BJ (cell line): Measurements from ENCODE around the gene PRKCQ. TPM values are rescaled to one million over a fixed set of nuclear protein-coding genes. Genes with fewer than 3 reads are reported as not detected.

Experiments used
- CTCF ChIA-PET: fragments of 350-600 bp; formaldehyde crosslinking; extraction: SDS; loops from one replicate; lab custom pipeline; 2021; ENCODE audit warnings: antibody characterized with exemption, inconsistent platforms; lab: Yijun Ruan, JAX
- POLR2A ChIA-PET: fragments of 300-600 bp; sonication (Branson Sonifier 250); formaldehyde crosslinking; extraction: SDS; loops from one replicate; lab custom pipeline; 2021; ENCODE audit warnings: antibody characterized with exemption; lab: Charles Lee
- DNase-seq: peaks from one replicate; pipeline ENCODE4 v3.0.0-alpha.2; 2011; ENCODE audit warnings: low read depth
- H3K27me3 ChIP-seq: 2 replicates; pipeline ENCODE4 v1.6.0; 2011; ENCODE audit warnings: low read length; ENCODE audit not compliant: control insufficient read depth, insufficient read depth
- H3K36me3 ChIP-seq: 2 replicates; pipeline ENCODE4 v1.5.1; 2011; ENCODE audit warnings: low read length; ENCODE audit not compliant: control insufficient read depth, insufficient read depth
- H3K4me3 ChIP-seq: 2 replicates; pipeline ENCODE4 v1.5.1; 2011; ENCODE audit warnings: low read depth, mild to moderate bottlenecking, control low read depth, low read length
- polyA plus RNA-seq: library from polyadenylated mRNA; depleted of rRNA; stranded (reverse); fragments of >200 nt; gene quantifications from 2 replicates; pipeline ENCODE4 v1.2.3, GENCODE V29; 2011
- TF ChIP-seq, protein P1 (sequence below): IDR thresholded peaks from 2 replicates; pipeline ENCODE4 v1.5.1; 2011; ENCODE audit warnings: low read depth, mild to moderate bottlenecking, control low read depth, inconsistent platforms, low read length, moderate library complexity; ENCODE audit not compliant: insufficient read depth

The PRKCQ gene
- polyA plus RNA-seq, 1 experiment = 0.06 TPM

GRCh38 chr10:6564367-6564766 is 15.7 kb downstream of the PRKCQ start:
- DNase-seq = no peak
- Histone ChIP-seq H3K4me3 (no peak overlapping the region), H3K36me3 (no peaks in the 10 kb centered on the region), H3K27me3 (no peaks in the 10 kb centered on the region)
- ChIA-PET POLR2A (no interaction called here), CTCF (no interaction called here)
- TF ChIP-seq, protein P1, sequence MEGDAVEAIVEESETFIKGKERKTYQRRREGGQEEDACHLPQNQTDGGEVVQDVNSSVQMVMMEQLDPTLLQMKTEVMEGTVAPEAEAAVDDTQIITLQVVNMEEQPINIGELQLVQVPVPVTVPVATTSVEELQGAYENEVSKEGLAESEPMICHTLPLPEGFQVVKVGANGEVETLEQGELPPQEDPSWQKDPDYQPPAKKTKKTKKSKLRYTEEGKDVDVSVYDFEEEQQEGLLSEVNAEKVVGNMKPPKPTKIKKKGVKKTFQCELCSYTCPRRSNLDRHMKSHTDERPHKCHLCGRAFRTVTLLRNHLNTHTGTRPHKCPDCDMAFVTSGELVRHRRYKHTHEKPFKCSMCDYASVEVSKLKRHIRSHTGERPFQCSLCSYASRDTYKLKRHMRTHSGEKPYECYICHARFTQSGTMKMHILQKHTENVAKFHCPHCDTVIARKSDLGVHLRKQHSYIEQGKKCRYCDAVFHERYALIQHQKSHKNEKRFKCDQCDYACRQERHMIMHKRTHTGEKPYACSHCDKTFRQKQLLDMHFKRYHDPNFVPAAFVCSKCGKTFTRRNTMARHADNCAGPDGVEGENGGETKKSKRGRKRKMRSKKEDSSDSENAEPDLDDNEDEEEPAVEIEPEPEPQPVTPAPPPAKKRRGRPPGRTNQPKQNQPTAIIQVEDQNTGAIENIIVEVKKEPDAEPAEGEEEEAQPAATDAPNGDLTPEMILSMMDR = no peak

DNA sequence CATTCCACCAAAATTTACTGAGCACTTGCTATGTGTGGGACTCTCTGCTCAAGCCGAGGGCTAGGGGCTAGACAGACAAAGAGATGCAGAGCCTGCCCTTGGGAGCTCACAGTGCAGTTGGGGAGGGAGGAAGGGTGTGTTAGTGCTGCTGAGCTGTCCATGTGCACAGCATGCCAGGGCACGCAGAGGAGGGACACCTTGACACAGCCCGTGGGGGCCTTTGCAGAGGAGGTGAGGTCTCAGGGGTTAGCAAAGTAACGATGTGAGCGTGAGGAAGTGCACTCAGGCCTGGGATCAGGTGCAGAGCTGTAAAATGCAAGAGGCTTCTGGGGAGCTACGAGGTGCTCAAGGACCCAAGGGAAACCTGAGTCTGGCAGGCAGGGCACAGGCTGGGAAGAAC is 16.3 kb downstream of the PRKCQ start:
- ChIA-PET CTCF (no interaction called here), POLR2A (no interaction called here)
- Histone ChIP-seq H3K4me3 (no peak overlapping the region), H3K36me3 (no peaks in the 10 kb centered on the region), H3K27me3 (no peaks in the 10 kb centered on the region)
- TF ChIP-seq, protein P1 = no peak
- DNase-seq = no peak

- H3K27me3 ChIP-seq = no peaks in the 10 kb centered on the region
- CTCF ChIA-PET = no interaction called here
- TF ChIP-seq, protein P1 = no peak
- no peaks in the 10 kb centered on the region for H3K36me3 ChIP-seq
- POLR2A ChIA-PET = no interaction called here
- no peak overlapping the region for H3K4me3 ChIP-seq
- no peak for DNase-seq
Observed at GRCh38 chr10:6563075-6563474, 17.0 kb downstream of the PRKCQ start.

DNA sequence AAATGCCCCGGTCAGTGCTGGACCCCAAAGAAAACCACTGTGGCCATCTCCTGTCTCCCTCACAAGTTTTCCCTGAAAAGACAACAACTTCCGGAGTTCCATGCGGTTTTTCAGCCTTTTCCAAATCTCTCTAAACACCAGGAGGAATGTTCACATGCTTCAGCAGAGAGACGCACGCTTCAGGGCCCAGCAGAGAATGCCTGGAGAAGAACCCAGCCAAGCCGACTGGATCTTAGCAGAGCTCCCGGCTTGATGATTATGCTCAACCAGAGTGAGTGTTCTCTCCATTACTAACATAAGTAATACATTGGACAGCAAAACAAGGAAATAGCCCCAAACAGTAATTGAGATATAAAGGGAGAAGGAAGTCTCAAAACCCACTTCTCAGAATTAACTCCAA is 17.9 kb downstream of the PRKCQ start:
- H3K27me3 ChIP-seq = no peaks in the 10 kb centered on the region
- TF ChIP-seq, protein P1 = no peak
- no peak overlapping the region for H3K4me3 ChIP-seq
- ChIA-PET CTCF (no interaction called here), POLR2A (no interaction called here)
- DNase-seq = no peak
- no peaks in the 10 kb centered on the region for H3K36me3 ChIP-seq

GRCh38 chr10:6561552-6561951 is 18.5 kb downstream of the PRKCQ start:
- TF ChIP-seq, protein P1 = no peak
- CTCF ChIA-PET = no interaction called here

More at GRCh38 chr10:6561552-6561951, 18.5 kb downstream of the PRKCQ start:
- DNase-seq = no peak
- Histone ChIP-seq H3K36me3 (no peaks in the 10 kb centered on the region), H3K4me3 (no peak overlapping the region), H3K27me3 (no peaks in the 10 kb centered on the region)
- POLR2A ChIA-PET = no interaction called here
